K562 (cell line): Measurements from ENCODE around the gene DLGAP5. TPM values are rescaled to one million over a fixed set of nuclear protein-coding genes. Genes with fewer than 3 reads are reported as not detected.

Experiments used
- ATAC-seq: fragments of 200-7000 bp; cut with Tn5 transposase; 3 replicates; pipeline ENCODE4 v1.9.1; 2020; ENCODE audit warnings: moderate library complexity
- BruUV-seq: library from RNA; stranded (reverse); fragments of 400-500 nt; replicated peaks from 2 replicates; lab custom pipeline; 2021; lab: Mats Ljungman, UMichigan
- CTCF ChIA-PET: fragments of 300-600 bp; formaldehyde crosslinking; extraction: SDS; loops from one replicate; lab custom pipeline; 2021; ENCODE audit warnings: low intra/inter-chr PET ratio; lab: Yijun Ruan, JAX
- POLR2A ChIA-PET: fragments of 300-600, 350-650 bp; sonication (Branson Sonifier 250); formaldehyde crosslinking; extraction: SDS; loops from one replicate; lab custom pipeline; 2021; ENCODE audit warnings: antibody characterized with exemption, inconsistent platforms; lab: Yijun Ruan, JAX
- DNase-seq, 4 experiments: peaks; one replicate each; pipeline versions ENCODE4 v3.0.0 to v3.0.0-alpha.2; 2011 to 2018; ENCODE audit warnings: low spot score in 3 of 4, mixed read lengths in 3 of 4; ENCODE audit errors: extremely low read depth in 1 of 4
- FAIRE-seq: peaks from 2 replicates; lab custom pipeline; 2011; peaks lifted over from hg19 to GRCh38; lab: Jason Lieb, UNC
- H2AFZ ChIP-seq: 2 replicates; pipeline ENCODE4 v1.6.0; 2011; ENCODE audit warnings: low read depth, low read length, control low read depth, inconsistent platforms
- H3K27ac ChIP-seq: fragments of 200-600 bp; 3 replicates; pipeline ENCODE4 v1.8.0; 2011; ENCODE audit warnings: low read depth, mild to moderate bottlenecking, control low read depth, inconsistent platforms, low read length, moderate library complexity, mixed read lengths; ENCODE audit errors: extremely low read depth
- H3K27me3 ChIP-seq, 2 experiments: fragments of 300-600 bp in 1 of 2; 2 replicates in 1 of 2; 3 replicates in 1 of 2; pipeline versions ENCODE4 v1.6.0 to v1.8.0; 2011; ENCODE audit warnings: inconsistent platforms in 2 of 2, low read length in 2 of 2, mild to moderate bottlenecking in 1 of 2, mixed read lengths in 1 of 2, moderate library complexity in 1 of 2; ENCODE audit not compliant: control insufficient read depth in 2 of 2, insufficient read depth in 2 of 2
- H3K36me3 ChIP-seq: fragments of 300-600 bp; 3 replicates; pipeline ENCODE4 v1.8.0; 2011; ENCODE audit warnings: mild to moderate bottlenecking, low read length, inconsistent platforms; ENCODE audit not compliant: control insufficient read depth, insufficient read depth
- H3K4me1 ChIP-seq, 2 experiments: fragments of 200-600 bp in 1 of 2; replicated peaks in 1 of 2; 2 replicates in 1 of 2; 3 replicates in 1 of 2; pipeline versions ENCODE4 v1.5.1 to v1.8.0; 2011; ENCODE audit warnings: inconsistent platforms in 2 of 2, low read length in 2 of 2, mild to moderate bottlenecking in 1 of 2, mixed read lengths in 1 of 2, moderate library complexity in 1 of 2; ENCODE audit not compliant: control insufficient read depth in 2 of 2, insufficient read depth in 2 of 2
- H3K4me2 ChIP-seq: 2 replicates; pipeline ENCODE4 v1.6.1; 2011; ENCODE audit warnings: low read length, control low read depth, inconsistent platforms, mixed read lengths; ENCODE audit not compliant: insufficient read depth
- H3K4me3 ChIP-seq: fragments of 200-600 bp; sonication (generic), shearing (Covaris generic); 2 replicates; pipeline ENCODE4 v1.5.1; 2016; ENCODE audit warnings: control low read depth, inconsistent platforms
- H3K79me2 ChIP-seq: fragments of 200-600 bp; 3 replicates; pipeline ENCODE4 v1.8.0; 2011; ENCODE audit warnings: low read length, inconsistent platforms; ENCODE audit not compliant: control insufficient read depth, insufficient read depth
- H3K9ac ChIP-seq, 2 experiments: 2 replicates each; pipeline versions ENCODE4 v1.6.0 to v1.6.1; 2011; ENCODE audit warnings: low read depth in 2 of 2, low read length in 2 of 2, control low read depth in 1 of 2, inconsistent platforms in 1 of 2, mild to moderate bottlenecking in 1 of 2, mixed read lengths in 1 of 2; ENCODE audit not compliant: insufficient read depth in 1 of 2
- H3K9me1 ChIP-seq: one replicate; pipeline ENCODE4 v1.6.0; 2011; ENCODE audit warnings: inconsistent platforms, mild to moderate bottlenecking, low read length, moderate library complexity; ENCODE audit not compliant: control insufficient read depth, insufficient read depth
- H3K9me3 ChIP-seq: replicated peaks from 2 replicates; pipeline ENCODE4 v1.5.1; 2011; ENCODE audit warnings: low read depth, low read length, inconsistent platforms; ENCODE audit not compliant: control insufficient read depth, insufficient read depth
- H4K20me1 ChIP-seq: replicated peaks from 2 replicates; pipeline ENCODE4 v1.6.1; 2011; ENCODE audit warnings: low read length, inconsistent platforms, mixed read lengths; ENCODE audit not compliant: control insufficient read depth, insufficient read depth
- CBX8 ChIP-seq: fragments of 200-600 bp; sonication (generic); IDR thresholded peaks from 2 replicates; pipeline ENCODE4 v1.6.1; 2012; ENCODE audit warnings: borderline replicate concordance, mixed run types, low read depth, mild to moderate bottlenecking, moderate library complexity, mixed read lengths, low read length, control low read depth, inconsistent platforms; ENCODE audit not compliant: poor library complexity, severe bottlenecking; ENCODE audit errors: extremely low read depth
- CREB3 ChIP-seq: fragments of 450-650 bp; conservative IDR thresholded peaks from 2 replicates; pipeline ENCODE4 v1.6.1; 2016; ENCODE audit warnings: missing genetic modification characterization, low read depth, mild to moderate bottlenecking, missing compliant biosample characterization, moderate library complexity
- KAT7 ChIP-seq: sonication (generic); formaldehyde crosslinking; IDR thresholded peaks from 2 replicates; pipeline ENCODE4 v1.8.0; 2022; ENCODE audit warnings: missing genetic modification reagents, mild to moderate bottlenecking, borderline replicate concordance
- MLLT1 ChIP-seq, 2 experiments: fragments of 450-650 bp; IDR thresholded peaks; 2 replicates each; pipeline ENCODE4 v1.6.1; 2016
- NFATC3 ChIP-seq: fragments of 450-650 bp; IDR thresholded peaks from 2 replicates; pipeline ENCODE4 v1.6.1; 2017; ENCODE audit warnings: mild to moderate bottlenecking
- PML ChIP-seq: IDR thresholded peaks from 2 replicates; pipeline ENCODE4 v1.6.1; 2012; ENCODE audit warnings: low read length, inconsistent platforms
- RFX7 ChIP-seq: fragments of 250-450 bp; sonication (Bioruptor Pico); IDR thresholded peaks from 2 replicates; pipeline ENCODE4 v1.5.1; 2021; ENCODE audit warnings: mild to moderate bottlenecking
- TFAP4 ChIP-seq: sonication (generic); formaldehyde crosslinking; IDR thresholded peaks from 2 replicates; pipeline ENCODE4 v1.8.0; 2022; ENCODE audit warnings: missing genetic modification reagents, mild to moderate bottlenecking, moderate library complexity, borderline replicate concordance
- TRIM24 ChIP-seq, 2 experiments: fragments of 450-650 bp; IDR thresholded peaks; 2 replicates each; pipeline ENCODE4 v1.6.1; 2016
- ZBED1 ChIP-seq: IDR thresholded peaks from 2 replicates; pipeline ENCODE4 v1.6.1; 2014
- ZNF695 ChIP-seq: fragments of 450-650 bp; formaldehyde crosslinking; IDR thresholded peaks from 2 replicates; pipeline ENCODE4 v1.4.0; 2020; ENCODE audit warnings: mild to moderate bottlenecking, moderate library complexity
- ZSCAN32 ChIP-seq: fragments of 450-650 bp; formaldehyde crosslinking; IDR thresholded peaks from 2 replicates; pipeline ENCODE4 v1.4.0; 2020; ENCODE audit warnings: mild to moderate bottlenecking, moderate library complexity
- in situ Hi-C: fragments of 300-500 bp; cut with MboI; formaldehyde crosslinking; loops from 4 replicates; pipeline ENCODE4 v1.15.0; 2018; ENCODE audit warnings: inconsistent platforms, mixed read lengths
- intact Hi-C: fragments of 100-400 bp; cut with micrococcal nuclease; formaldehyde crosslinking; loops from 2 replicates; pipeline ENCODE4 v1.14.2; 2022
- polyA plus RNA-seq, 8 experiments: library from polyadenylated mRNA; depleted of rRNA in 4 of 8; stranded (reverse) in 5 of 8; unstranded in 3 of 8; fragments of >200 nt; fragmentation: Nextera tagmentation in 2 of 8; fragmentation: Illumina TruSeq in 1 of 8; extraction: Ambion mirVana in 2 of 8; extraction: Trizol in 1 of 8; gene quantifications; 2 replicates each; pipeline versions ENCODE4 v1.2.1 to v1.2.3, GENCODE V29; 2011 to 2014; ENCODE audit warnings: inconsistent platforms in 1 of 8, missing spikeins in 1 of 8
- total RNA-seq, 7 experiments: library from RNA; depleted of rRNA in 6 of 7; stranded (reverse); fragments of >200 nt in 6 of 7; fragmentation: Illumina TruSeq in 2 of 7; extraction: Trizol in 2 of 7; gene quantifications; 2 replicates each; pipeline versions ENCODE4 v1.2.1 to v1.2.3, GENCODE V29; 2011 to 2021; ENCODE audit warnings: low replicate concordance in 1 of 7
- TF ChIP-seq, protein P1 (sequence below): fragments of 200-800 bp; sonication (Bioruptor generic); IDR thresholded peaks from 2 replicates; pipeline ENCODE4 v1.6.1; 2017; ENCODE audit warnings: missing genetic modification characterization, missing compliant biosample characterization
- TF ChIP-seq, protein P2 (sequence below): fragments of 450-650 bp; IDR thresholded peaks from 2 replicates; pipeline ENCODE4 v1.6.1; 2017; ENCODE audit warnings: antibody characterized with exemption, mild to moderate bottlenecking

Gene DLGAP5
- total and polyA plus RNA-seq, 9 of the 15 experiments (the other 6 are each of a cell fraction or from before 2014, with no cell fraction given): 39.1 to 80.0 (median 59.9) TPM

DNA sequence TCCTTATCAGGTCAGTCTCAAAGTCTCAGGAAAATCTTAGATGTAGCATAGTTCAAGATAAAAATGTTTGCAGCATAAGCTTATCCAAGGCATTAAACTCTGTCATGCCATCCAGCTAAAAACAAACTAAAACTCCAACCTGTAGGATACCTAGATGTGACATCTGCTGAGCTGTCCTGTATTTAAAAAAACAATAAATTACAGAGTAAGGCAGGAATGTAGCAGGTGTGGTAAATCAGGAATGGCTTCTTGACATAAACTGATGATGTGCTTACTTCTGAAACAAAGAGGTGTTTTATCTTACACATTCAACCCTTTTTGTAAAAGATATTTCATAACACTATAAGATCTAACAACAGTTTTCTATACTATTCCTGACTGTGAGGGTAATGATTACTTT, 30.6 kb upstream of the DLGAP5 start:
- Histone ChIP-seq H3K9me1 (no peaks in the 10 kb centered on the region), H4K20me1 (no peaks in the 10 kb centered on the region), H2AFZ (no peak overlapping the region), H3K4me1 (no peaks in the 10 kb centered on the region; a peak in 1 of 5 replicates), H3K27ac (no peak overlapping the region), H3K36me3 (no peaks in the 10 kb centered on the region), H3K9ac (no peak overlapping the region), H3K79me2 (no peaks in the 10 kb centered on the region), H3K27me3 (no peaks in the 10 kb centered on the region), H3K4me3 (no peak overlapping the region), H3K9me3 (no peaks in the 10 kb centered on the region; the same call in 1 of the 2 replicates), H3K4me2 (no peak overlapping the region)
- no TSS peak for BruUV-seq
- ChIA-PET POLR2A (no interaction called here), CTCF (no interaction called here)
- in situ Hi-C loops: loop anchor here (25.0 kb wide), 1 partner anchor 1265 kb away; no protein-coding TSS in a partner anchor
- no peak for FAIRE-seq
- intact Hi-C loops: no loop called here
- no peak for DNase-seq
- no peak for ATAC-seq
- TF ChIP-seq MLLT1 (IDR thresholded peaks at IDR 0.05) (no peak), TFAP4 (CRISPR knock-in tag) (no peak), KAT7 (no peak), ZBED1 (no peak), CBX8 (no peak), CREB3 (tag) (no peak), ZNF695 (CRISPR knock-in tag) (no peak), PML (no peak), NFATC3 (no peak), ZSCAN32 (CRISPR knock-in tag) (no peak), TRIM24 (IDR thresholded peaks at IDR 0.05) (no peak), RFX7 (CRISPR knock-in tag) (no peak)
- TF ChIP-seq, protein P1, sequence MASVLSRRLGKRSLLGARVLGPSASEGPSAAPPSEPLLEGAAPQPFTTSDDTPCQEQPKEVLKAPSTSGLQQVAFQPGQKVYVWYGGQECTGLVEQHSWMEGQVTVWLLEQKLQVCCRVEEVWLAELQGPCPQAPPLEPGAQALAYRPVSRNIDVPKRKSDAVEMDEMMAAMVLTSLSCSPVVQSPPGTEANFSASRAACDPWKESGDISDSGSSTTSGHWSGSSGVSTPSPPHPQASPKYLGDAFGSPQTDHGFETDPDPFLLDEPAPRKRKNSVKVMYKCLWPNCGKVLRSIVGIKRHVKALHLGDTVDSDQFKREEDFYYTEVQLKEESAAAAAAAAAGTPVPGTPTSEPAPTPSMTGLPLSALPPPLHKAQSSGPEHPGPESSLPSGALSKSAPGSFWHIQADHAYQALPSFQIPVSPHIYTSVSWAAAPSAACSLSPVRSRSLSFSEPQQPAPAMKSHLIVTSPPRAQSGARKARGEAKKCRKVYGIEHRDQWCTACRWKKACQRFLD (CRISPR knock-in tag): no peak
- TF ChIP-seq, protein P2, sequence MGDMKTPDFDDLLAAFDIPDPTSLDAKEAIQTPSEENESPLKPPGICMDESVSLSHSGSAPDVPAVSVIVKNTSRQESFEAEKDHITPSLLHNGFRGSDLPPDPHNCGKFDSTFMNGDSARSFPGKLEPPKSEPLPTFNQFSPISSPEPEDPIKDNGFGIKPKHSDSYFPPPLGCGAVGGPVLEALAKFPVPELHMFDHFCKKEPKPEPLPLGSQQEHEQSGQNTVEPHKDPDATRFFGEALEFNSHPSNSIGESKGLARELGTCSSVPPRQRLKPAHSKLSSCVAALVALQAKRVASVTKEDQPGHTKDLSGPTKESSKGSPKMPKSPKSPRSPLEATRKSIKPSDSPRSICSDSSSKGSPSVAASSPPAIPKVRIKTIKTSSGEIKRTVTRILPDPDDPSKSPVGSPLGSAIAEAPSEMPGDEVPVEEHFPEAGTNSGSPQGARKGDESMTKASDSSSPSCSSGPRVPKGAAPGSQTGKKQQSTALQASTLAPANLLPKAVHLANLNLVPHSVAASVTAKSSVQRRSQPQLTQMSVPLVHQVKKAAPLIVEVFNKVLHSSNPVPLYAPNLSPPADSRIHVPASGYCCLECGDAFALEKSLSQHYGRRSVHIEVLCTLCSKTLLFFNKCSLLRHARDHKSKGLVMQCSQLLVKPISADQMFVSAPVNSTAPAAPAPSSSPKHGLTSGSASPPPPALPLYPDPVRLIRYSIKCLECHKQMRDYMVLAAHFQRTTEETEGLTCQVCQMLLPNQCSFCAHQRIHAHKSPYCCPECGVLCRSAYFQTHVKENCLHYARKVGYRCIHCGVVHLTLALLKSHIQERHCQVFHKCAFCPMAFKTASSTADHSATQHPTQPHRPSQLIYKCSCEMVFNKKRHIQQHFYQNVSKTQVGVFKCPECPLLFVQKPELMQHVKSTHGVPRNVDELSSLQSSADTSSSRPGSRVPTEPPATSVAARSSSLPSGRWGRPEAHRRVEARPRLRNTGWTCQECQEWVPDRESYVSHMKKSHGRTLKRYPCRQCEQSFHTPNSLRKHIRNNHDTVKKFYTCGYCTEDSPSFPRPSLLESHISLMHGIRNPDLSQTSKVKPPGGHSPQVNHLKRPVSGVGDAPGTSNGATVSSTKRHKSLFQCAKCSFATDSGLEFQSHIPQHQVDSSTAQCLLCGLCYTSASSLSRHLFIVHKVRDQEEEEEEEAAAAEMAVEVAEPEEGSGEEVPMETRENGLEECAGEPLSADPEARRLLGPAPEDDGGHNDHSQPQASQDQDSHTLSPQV: no peak
